HCT116 (cell line): ENCODE results near the gene KCNK2. TPM values are rescaled to one million over a fixed set of nuclear protein-coding genes. Genes with fewer than 3 reads are reported as not detected.

Source experiments
- ATAC-seq: fragments of 200-7000 bp; cut with Tn5 transposase; 2 replicates; pipeline ENCODE4 v1.9.1; 2020; ENCODE audit warnings: mild to moderate bottlenecking, moderate library complexity
- BruUV-seq: library from RNA; stranded (reverse); fragments of 400-500 nt; replicated peaks from 2 replicates; lab custom pipeline; 2021; lab: Mats Ljungman, UMichigan
- CTCF ChIA-PET: fragments of 300-600 bp; sonication (Branson Sonifier 250); formaldehyde crosslinking; loops from one replicate; lab custom pipeline; 2021; ENCODE audit warnings: antibody characterized with exemption; lab: Charles Lee
- POLR2A ChIA-PET: fragments of 300-600, 350-600 bp; sonication (Branson Sonifier 250); formaldehyde crosslinking; loops from one replicate; lab custom pipeline; 2021; ENCODE audit warnings: antibody characterized with exemption; lab: Charles Lee
- RAD21 ChIA-PET, 2 experiments: fragments of 300-600 bp; sonication (Branson Sonifier 250); formaldehyde crosslinking; loops; one replicate each; lab custom pipeline; 2023; ENCODE audit warnings: low total read pairs in 2 of 2; ENCODE audit not compliant: uncharacterized antibody in 2 of 2, unreplicated experiment in 2 of 2, low non-redundant PET in 1 of 2; lab: Charles Lee
- DNase-seq: peaks from one replicate; pipeline ENCODE4 v3.0.0-alpha.2; 2010; ENCODE audit warnings: low read depth, low spot score
- H2AFZ ChIP-seq: fragments of 200-600 bp; shearing (Covaris generic), sonication (generic); 2 replicates; pipeline ENCODE4 v1.6.1; 2017; ENCODE audit warnings: low read depth, mixed run types, mixed read lengths, antibody characterized with exemption, low read length; ENCODE audit not compliant: poor library complexity, severe bottlenecking
- H3K27ac ChIP-seq: 2 replicates; pipeline ENCODE4 v1.5.1; 2012; ENCODE audit warnings: low read depth, low read length
- H3K27me3 ChIP-seq: fragments of 200-600 bp; sonication (generic); 2 replicates; pipeline ENCODE4 v1.6.1; 2016; ENCODE audit warnings: mixed run types, low read length, mixed read lengths; ENCODE audit not compliant: insufficient read depth
- H3K36me3 ChIP-seq, 2 experiments: fragments of 200-500 bp in 1 of 2; fragments of 200-600 bp in 1 of 2; sonication (Bioruptor generic) in 1 of 2; sonication (generic) in 1 of 2; 2 replicates each; pipeline versions ENCODE4 v1.5.1 to v1.6.1; 2014 to 2016; ENCODE audit warnings: low read length in 2 of 2, inconsistent platforms in 1 of 2, mixed read lengths in 1 of 2, mixed run types in 1 of 2; ENCODE audit not compliant: insufficient read depth in 2 of 2, control insufficient read depth in 1 of 2
- H3K4me1 ChIP-seq, 2 experiments: fragments of 200-600 bp in 1 of 2; sonication (generic) in 1 of 2; 2 replicates each; pipeline versions ENCODE4 v1.5.1 to v1.6.1; 2012 to 2017; ENCODE audit warnings: low read length in 2 of 2, inconsistent platforms in 1 of 2, mild to moderate bottlenecking in 1 of 2, mixed read lengths in 1 of 2, mixed run types in 1 of 2, moderate library complexity in 1 of 2; ENCODE audit not compliant: insufficient read depth in 2 of 2, control insufficient read depth in 1 of 2
- H3K4me2 ChIP-seq: fragments of 200-600 bp; sonication (generic); 2 replicates; pipeline ENCODE4 v1.6.1; 2017; ENCODE audit warnings: mixed run types, low read length, mixed read lengths
- H3K4me3 ChIP-seq, 2 experiments: fragments of 200-600 bp in 1 of 2; sonication (generic) in 1 of 2; replicated peaks in 1 of 2; 2 replicates each; pipeline ENCODE4 v1.5.1; 2011 to 2016; ENCODE audit warnings: low read length in 2 of 2, control low read depth in 1 of 2, low read depth in 1 of 2, mild to moderate bottlenecking in 1 of 2, mixed read lengths in 1 of 2, mixed run types in 1 of 2
- H3K79me2 ChIP-seq: fragments of 200-600 bp; sonication (generic); 2 replicates; pipeline ENCODE4 v1.6.1; 2017; ENCODE audit warnings: mild to moderate bottlenecking, mixed run types, low read length, moderate library complexity, mixed read lengths; ENCODE audit not compliant: insufficient read depth
- H3K9ac ChIP-seq: fragments of 200-600 bp; sonication (generic); 2 replicates; pipeline ENCODE4 v1.6.1; 2016; ENCODE audit warnings: low read length, mixed read lengths
- H3K9me2 ChIP-seq: fragments of 200-600 bp; sonication (generic), shearing (Covaris generic); 2 replicates; pipeline ENCODE4 v1.6.1; 2017; ENCODE audit warnings: mixed run types, mild to moderate bottlenecking, moderate library complexity; ENCODE audit not compliant: insufficient read depth
- H3K9me3 ChIP-seq, 2 experiments: fragments of 200-500 bp in 1 of 2; fragments of 200-600 bp in 1 of 2; sonication (Bioruptor generic) in 1 of 2; sonication (generic) in 1 of 2; 2 replicates each; pipeline ENCODE4 v1.6.1; 2014 to 2017; ENCODE audit warnings: low read length in 2 of 2, mixed read lengths in 2 of 2, inconsistent platforms in 1 of 2, low read depth in 1 of 2, mild to moderate bottlenecking in 1 of 2, mixed run types in 1 of 2, moderate library complexity in 1 of 2; ENCODE audit not compliant: control insufficient read depth in 1 of 2, insufficient read depth in 1 of 2
- H4K20me1 ChIP-seq: fragments of 200-600 bp; sonication (generic), shearing (Covaris generic); 2 replicates; pipeline ENCODE4 v1.6.1; 2017; ENCODE audit warnings: mixed run types, mild to moderate bottlenecking, moderate library complexity; ENCODE audit not compliant: insufficient read depth
- ATF3 ChIP-seq: IDR thresholded peaks from 2 replicates; pipeline ENCODE4 v1.6.1; 2012
- CBX3 ChIP-seq: IDR thresholded peaks from 2 replicates; pipeline ENCODE4 v1.6.1; 2012; ENCODE audit warnings: low read depth
- CEBPB ChIP-seq: IDR thresholded peaks from 2 replicates; pipeline ENCODE4 v1.6.1; 2012; ENCODE audit warnings: low read depth
- EGR1 ChIP-seq: IDR thresholded peaks from 2 replicates; pipeline ENCODE4 v1.6.1; 2012; ENCODE audit warnings: low read depth
- EZH2 ChIP-seq: fragments of 200-600 bp; sonication (generic); IDR thresholded peaks from 2 replicates; pipeline ENCODE4 v1.6.1; 2017; ENCODE audit warnings: antibody characterized with exemption, mixed run types
- EZH2phosphoT487 ChIP-seq: fragments of 200-600 bp; IDR thresholded peaks from 2 replicates; pipeline ENCODE4 v1.6.1; 2018; ENCODE audit warnings: antibody characterized with exemption, borderline replicate concordance
- FOSL1 ChIP-seq: IDR thresholded peaks from 2 replicates; pipeline ENCODE4 v1.6.1; 2012; ENCODE audit warnings: low read depth
- JUND ChIP-seq: IDR thresholded peaks from 2 replicates; pipeline ENCODE4 v1.6.1; 2012
- POLR2A ChIP-seq: IDR thresholded peaks from 2 replicates; pipeline ENCODE4 v1.7.0; 2011; ENCODE audit warnings: borderline replicate concordance; ENCODE audit not compliant: insufficient read depth, insufficient read length; ENCODE audit errors: extremely low read depth
- POLR2AphosphoS5 ChIP-seq: IDR thresholded peaks from 2 replicates; pipeline ENCODE4 v1.6.1; 2011; ENCODE audit warnings: mild to moderate bottlenecking, low read depth, low read length, moderate library complexity
- RAD21 ChIP-seq: IDR thresholded peaks from 2 replicates; pipeline ENCODE4 v1.6.1; 2012; ENCODE audit warnings: low read depth, mild to moderate bottlenecking
- SRF ChIP-seq: IDR thresholded peaks from 2 replicates; pipeline ENCODE4 v1.6.1; 2012; ENCODE audit warnings: low read depth
- TCF7L2 ChIP-seq: IDR thresholded peaks from 2 replicates; pipeline ENCODE4 v1.7.0; 2011; ENCODE audit warnings: borderline replicate concordance, inconsistent platforms; ENCODE audit not compliant: insufficient read depth, insufficient read length; ENCODE audit errors: extremely low read depth
- YY1 ChIP-seq: IDR thresholded peaks from 2 replicates; pipeline ENCODE4 v1.6.1; 2011; ENCODE audit warnings: low read length, low read depth, moderate library complexity, mild to moderate bottlenecking; ENCODE audit not compliant: insufficient replicate concordance; ENCODE audit errors: extremely low read depth
- ZFX ChIP-seq: fragments of 450-650 bp; IDR thresholded peaks from 2 replicates; pipeline ENCODE4 v1.6.1; 2017
- ZNF274 ChIP-seq: fragments of 200-500 bp; sonication (Bioruptor generic); IDR thresholded peaks from 2 replicates; pipeline ENCODE4 v1.6.1; 2014; ENCODE audit warnings: mild to moderate bottlenecking, low read depth, low read length, inconsistent platforms
- intact Hi-C: fragments of 100-400 bp; cut with micrococcal nuclease; formaldehyde crosslinking; loops from 2 replicates; pipeline ENCODE4 v1.10.0; 2022
- total RNA-seq: library from RNA; stranded (reverse); gene quantifications from one replicate; pipeline ENCODE4 v1.2.1, GENCODE V29; 2021; ENCODE audit not compliant: unreplicated experiment
- TF ChIP-seq, protein P1 (sequence below): IDR thresholded peaks from 2 replicates; pipeline ENCODE4 v1.6.1; 2012
- TF ChIP-seq, protein P2 (sequence below): IDR thresholded peaks from 2 replicates; pipeline ENCODE4 v1.6.1; 2012; ENCODE audit warnings: low read depth
- TF ChIP-seq, protein P3 (sequence below): IDR thresholded peaks from 2 replicates; pipeline ENCODE4 v1.6.1; 2011; ENCODE audit warnings: mild to moderate bottlenecking, low read length, moderate library complexity; ENCODE audit not compliant: insufficient replicate concordance; ENCODE audit errors: extremely low read depth
- TF ChIP-seq, protein P4 (sequence below), 3 experiments: fragments of 200-600 bp in 1 of 3; sonication (generic) in 1 of 3; IDR thresholded peaks in 2 of 3; conservative IDR thresholded peaks in 1 of 3; 2 replicates each; pipeline ENCODE4 v1.5.1; 2012 to 2017; ENCODE audit warnings: low read depth in 2 of 3, low read length in 2 of 3, antibody characterized with exemption in 1 of 3, borderline replicate concordance in 1 of 3, control low read depth in 1 of 3, mild to moderate bottlenecking in 1 of 3, mixed read lengths in 1 of 3, mixed run types in 1 of 3, moderate library complexity in 1 of 3; ENCODE audit not compliant: insufficient read depth in 1 of 3

Gene KCNK2
- total RNA-seq, 1 experiment from 2014 or later = 0.27 TPM

DNA sequence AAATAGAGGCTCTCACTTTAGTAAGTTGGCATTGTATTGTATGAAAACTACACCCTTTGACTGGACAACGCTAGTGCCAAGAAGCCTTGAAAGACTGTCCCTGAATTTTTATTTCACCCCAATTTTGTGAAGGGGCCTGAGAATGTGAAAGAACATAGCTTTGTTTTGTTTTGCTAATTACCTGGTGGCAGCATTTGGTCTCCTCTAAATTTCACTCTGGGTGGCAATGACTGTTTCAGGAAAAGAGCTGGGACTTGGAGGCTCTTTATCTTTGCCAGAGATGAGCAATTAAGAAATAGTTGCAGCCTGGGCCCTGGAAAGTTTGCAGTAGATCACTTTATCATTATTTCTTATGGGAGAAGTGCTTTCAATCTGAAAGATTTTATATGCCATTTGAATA is 117.6 kb downstream of the KCNK2 start:
- no peaks in the 10 kb centered on the region for H3K79me2 ChIP-seq
- ChIA-PET RAD21 (no interaction called here), POLR2A (no interaction called here), CTCF (no interaction called here)
- ATAC-seq (no peak), DNase-seq (no peak)
- H2AFZ ChIP-seq = no peak overlapping the region
- intact Hi-C loops = no loop called here
- H3K4me2 ChIP-seq = no peak overlapping the region
- no peaks in the 10 kb centered on the region for H4K20me1 ChIP-seq
- H3K9me2 ChIP-seq = no peaks in the 10 kb centered on the region
- H3K4me1 ChIP-seq = no peaks in the 10 kb centered on the region
- H3K27ac ChIP-seq = no peak overlapping the region
- H3K4me3 ChIP-seq = no peak overlapping the region
- no peaks in the 10 kb centered on the region for H3K9me3 ChIP-seq
- no peak for TF ChIP-seq JUND
- TF ChIP-seq POLR2A = no peak
- TF ChIP-seq TCF7L2 = no peak
- no peak for TF ChIP-seq RAD21
- TF ChIP-seq, protein P1, sequence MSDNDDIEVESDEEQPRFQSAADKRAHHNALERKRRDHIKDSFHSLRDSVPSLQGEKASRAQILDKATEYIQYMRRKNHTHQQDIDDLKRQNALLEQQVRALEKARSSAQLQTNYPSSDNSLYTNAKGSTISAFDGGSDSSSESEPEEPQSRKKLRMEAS = no peak
- TF ChIP-seq, protein P2, sequence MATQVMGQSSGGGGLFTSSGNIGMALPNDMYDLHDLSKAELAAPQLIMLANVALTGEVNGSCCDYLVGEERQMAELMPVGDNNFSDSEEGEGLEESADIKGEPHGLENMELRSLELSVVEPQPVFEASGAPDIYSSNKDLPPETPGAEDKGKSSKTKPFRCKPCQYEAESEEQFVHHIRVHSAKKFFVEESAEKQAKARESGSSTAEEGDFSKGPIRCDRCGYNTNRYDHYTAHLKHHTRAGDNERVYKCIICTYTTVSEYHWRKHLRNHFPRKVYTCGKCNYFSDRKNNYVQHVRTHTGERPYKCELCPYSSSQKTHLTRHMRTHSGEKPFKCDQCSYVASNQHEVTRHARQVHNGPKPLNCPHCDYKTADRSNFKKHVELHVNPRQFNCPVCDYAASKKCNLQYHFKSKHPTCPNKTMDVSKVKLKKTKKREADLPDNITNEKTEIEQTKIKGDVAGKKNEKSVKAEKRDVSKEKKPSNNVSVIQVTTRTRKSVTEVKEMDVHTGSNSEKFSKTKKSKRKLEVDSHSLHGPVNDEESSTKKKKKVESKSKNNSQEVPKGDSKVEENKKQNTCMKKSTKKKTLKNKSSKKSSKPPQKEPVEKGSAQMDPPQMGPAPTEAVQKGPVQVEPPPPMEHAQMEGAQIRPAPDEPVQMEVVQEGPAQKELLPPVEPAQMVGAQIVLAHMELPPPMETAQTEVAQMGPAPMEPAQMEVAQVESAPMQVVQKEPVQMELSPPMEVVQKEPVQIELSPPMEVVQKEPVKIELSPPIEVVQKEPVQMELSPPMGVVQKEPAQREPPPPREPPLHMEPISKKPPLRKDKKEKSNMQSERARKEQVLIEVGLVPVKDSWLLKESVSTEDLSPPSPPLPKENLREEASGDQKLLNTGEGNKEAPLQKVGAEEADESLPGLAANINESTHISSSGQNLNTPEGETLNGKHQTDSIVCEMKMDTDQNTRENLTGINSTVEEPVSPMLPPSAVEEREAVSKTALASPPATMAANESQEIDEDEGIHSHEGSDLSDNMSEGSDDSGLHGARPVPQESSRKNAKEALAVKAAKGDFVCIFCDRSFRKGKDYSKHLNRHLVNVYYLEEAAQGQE = no peak
- no peak for TF ChIP-seq ZFX
- TF ChIP-seq, protein P3, sequence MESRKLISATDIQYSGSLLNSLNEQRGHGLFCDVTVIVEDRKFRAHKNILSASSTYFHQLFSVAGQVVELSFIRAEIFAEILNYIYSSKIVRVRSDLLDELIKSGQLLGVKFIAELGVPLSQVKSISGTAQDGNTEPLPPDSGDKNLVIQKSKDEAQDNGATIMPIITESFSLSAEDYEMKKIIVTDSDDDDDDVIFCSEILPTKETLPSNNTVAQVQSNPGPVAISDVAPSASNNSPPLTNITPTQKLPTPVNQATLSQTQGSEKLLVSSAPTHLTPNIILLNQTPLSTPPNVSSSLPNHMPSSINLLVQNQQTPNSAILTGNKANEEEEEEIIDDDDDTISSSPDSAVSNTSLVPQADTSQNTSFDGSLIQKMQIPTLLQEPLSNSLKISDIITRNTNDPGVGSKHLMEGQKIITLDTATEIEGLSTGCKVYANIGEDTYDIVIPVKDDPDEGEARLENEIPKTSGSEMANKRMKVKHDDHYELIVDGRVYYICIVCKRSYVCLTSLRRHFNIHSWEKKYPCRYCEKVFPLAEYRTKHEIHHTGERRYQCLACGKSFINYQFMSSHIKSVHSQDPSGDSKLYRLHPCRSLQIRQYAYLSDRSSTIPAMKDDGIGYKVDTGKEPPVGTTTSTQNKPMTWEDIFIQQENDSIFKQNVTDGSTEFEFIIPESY = no peak
- TF ChIP-seq ATF3 = no peak
- TF ChIP-seq EZH2 = no peak
- TF ChIP-seq EZH2phosphoT487 = no peak
- TF ChIP-seq, protein P4, sequence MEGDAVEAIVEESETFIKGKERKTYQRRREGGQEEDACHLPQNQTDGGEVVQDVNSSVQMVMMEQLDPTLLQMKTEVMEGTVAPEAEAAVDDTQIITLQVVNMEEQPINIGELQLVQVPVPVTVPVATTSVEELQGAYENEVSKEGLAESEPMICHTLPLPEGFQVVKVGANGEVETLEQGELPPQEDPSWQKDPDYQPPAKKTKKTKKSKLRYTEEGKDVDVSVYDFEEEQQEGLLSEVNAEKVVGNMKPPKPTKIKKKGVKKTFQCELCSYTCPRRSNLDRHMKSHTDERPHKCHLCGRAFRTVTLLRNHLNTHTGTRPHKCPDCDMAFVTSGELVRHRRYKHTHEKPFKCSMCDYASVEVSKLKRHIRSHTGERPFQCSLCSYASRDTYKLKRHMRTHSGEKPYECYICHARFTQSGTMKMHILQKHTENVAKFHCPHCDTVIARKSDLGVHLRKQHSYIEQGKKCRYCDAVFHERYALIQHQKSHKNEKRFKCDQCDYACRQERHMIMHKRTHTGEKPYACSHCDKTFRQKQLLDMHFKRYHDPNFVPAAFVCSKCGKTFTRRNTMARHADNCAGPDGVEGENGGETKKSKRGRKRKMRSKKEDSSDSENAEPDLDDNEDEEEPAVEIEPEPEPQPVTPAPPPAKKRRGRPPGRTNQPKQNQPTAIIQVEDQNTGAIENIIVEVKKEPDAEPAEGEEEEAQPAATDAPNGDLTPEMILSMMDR (IDR thresholded peaks at IDR 0.05 in 2 of 3, conservative IDR thresholded peaks at IDR 0.05 in 1 of 3; ENCODE audit: borderline replicate concordance in 1 of 3, insufficient read depth in 1 of 3, low read depth in 2 of 3, low read length in 2 of 3) = no peak
- TF ChIP-seq YY1 = no peak
- no peak for TF ChIP-seq CBX3
- TF ChIP-seq POLR2AphosphoS5 = no peak
- no peak for TF ChIP-seq FOSL1
- no peak for TF ChIP-seq ZNF274
- TF ChIP-seq SRF = no peak
- TF ChIP-seq CEBPB = no peak
- TF ChIP-seq EGR1 = no peak
- H3K36me3 ChIP-seq = no peaks in the 10 kb centered on the region
- H3K27me3 ChIP-seq = no peaks in the 10 kb centered on the region
- H3K9ac ChIP-seq = no peak overlapping the region
- BruUV-seq = no TSS peak
